Immature natural killer cell (primary cell): ENCODE results near the gene HOXA3. TPM values are rescaled to one million over a fixed set of nuclear protein-coding genes. Genes with fewer than 3 reads are reported as not detected.

Experiments
- DNase-seq, 3 donors: peaks; one replicate each; pipeline ENCODE4 v3.0.0; 2022; ENCODE audit warnings: mixed read lengths in 1 of 3
- H3K27ac Mint-ChIP-seq, 6 donors: one replicate each; pipeline ENCODE4 v1.8.0; 2020; ENCODE audit warnings: mixed read lengths in 6 of 6, mild to moderate bottlenecking in 5 of 6, inconsistent platforms in 4 of 6, moderate library complexity in 3 of 6
- H3K27me3 Mint-ChIP-seq, 3 donors: one replicate each; pipeline ENCODE4 v1.8.0; 2020 to 2021; ENCODE audit warnings: low read depth in 3 of 3, mild to moderate bottlenecking in 3 of 3, mixed read lengths in 3 of 3, moderate library complexity in 3 of 3, inconsistent platforms in 1 of 3
- H3K36me3 Mint-ChIP-seq, 3 donors: one replicate each; pipeline ENCODE4 v1.8.0; 2020; ENCODE audit warnings: mixed read lengths in 3 of 3, inconsistent platforms in 2 of 3, mild to moderate bottlenecking in 2 of 3
- H3K4me1 Mint-ChIP-seq, 2 donors: one replicate each; pipeline ENCODE4 v1.8.0; 2020; ENCODE audit warnings: inconsistent platforms in 2 of 2, mild to moderate bottlenecking in 2 of 2, mixed read lengths in 2 of 2, moderate library complexity in 1 of 2
- H3K4me3 Mint-ChIP-seq, 5 donors: one replicate each; pipeline ENCODE4 v1.8.0; 2020; ENCODE audit warnings: mild to moderate bottlenecking in 5 of 5, mixed read lengths in 5 of 5, inconsistent platforms in 3 of 5, moderate library complexity in 3 of 5
- H3K9me3 Mint-ChIP-seq, 6 donors: one replicate each; pipeline ENCODE4 v1.8.0; 2020; ENCODE audit warnings: mild to moderate bottlenecking in 6 of 6, mixed read lengths in 6 of 6, inconsistent platforms in 4 of 6, moderate library complexity in 3 of 6
- polyA plus RNA-seq, 3 donors: library from polyadenylated mRNA; unstranded; fragments of 300-500 nt; fragmentation: Illumina TruSeq; gene quantifications; one replicate each; pipeline ENCODE4 v1.2.3, GENCODE V29; 2021

HOXA3 gene
- polyA plus RNA-seq, 3 donors from 2014 or later = 0.13 TPM; not detected in 2

GRCh38 chr7:27102581-27103442, 49.6 kb downstream of the HOXA3 start, which contains the start of gene HOXA2:
Gene HOXA2, minus strand, starts transcription at chr7:27102683. Its CDS starts 183 bp downstream, at chr7:27102500.
- no peak within 1 kb of the TSS for H3K27ac Mint-ChIP-seq
- H3K4me3 Mint-ChIP-seq = peak within 1 kb of the TSS; percentile 40 to 72 (median 65)
- H3K9me3 Mint-ChIP-seq = no peaks in the 10 kb centered on the region
- H3K4me1 Mint-ChIP-seq = peaks cover 23 to 37% of the 10 kb centered on the region in 2 donors
- H3K27me3 Mint-ChIP-seq = peaks cover 15 to 21% (median 17%) of the 10 kb centered on the region in 3 donors
- H3K36me3 Mint-ChIP-seq = peaks cover 23 to 41% (median 37%) of the 10 kb centered on the region in 3 donors
- no peak for DNase-seq

GRCh38 chr7:27101957-27102580, 50.3 kb downstream of the HOXA3 start:
- Mint-ChIP-seq H3K27ac (no peak overlapping the region), H3K36me3 (peaks cover 23 to 41% (median 34%) of the 10 kb centered on the region in 3 donors), H3K4me1 (peaks cover 30 to 44% of the 10 kb centered on the region in 2 donors), H3K27me3 (peaks cover 18 to 22% (median 21%) of the 10 kb centered on the region in 3 donors), H3K4me3 (peak overlapping the region in 4 of 5 donors; percentile 40 to 72 (median 62)), H3K9me3 (no peaks in the 10 kb centered on the region)
- DNase-seq = peak in 2 of 3 donors; percentile 4 to 8

DNA sequence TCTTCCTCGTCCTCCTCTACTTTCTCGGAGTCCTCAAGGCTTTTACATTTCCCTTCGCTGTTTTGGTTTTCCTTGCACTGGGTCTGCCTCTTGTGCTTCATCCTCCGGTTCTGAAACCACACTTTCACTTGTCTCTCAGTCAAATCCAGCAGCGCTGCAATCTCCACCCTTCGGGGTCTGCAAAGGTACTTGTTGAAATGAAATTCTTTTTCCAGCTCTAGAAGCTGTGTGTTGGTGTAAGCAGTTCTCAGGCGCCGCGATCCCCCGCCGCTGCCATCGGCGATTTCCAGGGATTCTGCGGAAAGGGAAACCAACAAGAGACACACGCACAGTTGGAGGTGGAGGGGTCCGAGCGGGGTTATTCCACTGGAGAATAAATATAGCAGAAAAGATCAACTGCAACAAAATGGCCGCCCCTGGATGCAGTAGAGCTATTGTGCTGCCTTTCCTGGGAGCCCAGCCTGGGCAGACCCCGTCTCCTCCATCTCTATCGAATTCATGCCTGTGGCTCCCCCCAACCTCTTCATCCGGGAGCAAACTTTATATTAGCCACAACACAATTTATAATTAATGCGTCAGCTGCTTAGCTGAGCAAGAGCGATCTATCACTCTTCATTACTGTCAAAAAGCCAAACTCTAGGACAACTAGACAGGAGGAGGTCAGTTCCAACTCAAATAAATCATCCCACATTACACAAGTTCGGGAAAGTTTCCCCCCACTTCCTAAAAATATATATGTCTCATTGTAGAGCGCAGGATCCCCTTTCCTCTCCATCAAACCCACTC, 51.0 kb downstream of the HOXA3 start:
- H3K36me3 Mint-ChIP-seq = peaks cover 23 to 41% (median 34%) of the 10 kb centered on the region in 3 donors
- H3K9me3 Mint-ChIP-seq = no peaks in the 10 kb centered on the region
- DNase-seq = no peak
- peaks cover 32 to 47% of the 10 kb centered on the region in 2 donors for H3K4me1 Mint-ChIP-seq
- H3K27ac Mint-ChIP-seq = no peak overlapping the region
- peaks cover 18 to 23% (median 21%) of the 10 kb centered on the region in 3 donors for H3K27me3 Mint-ChIP-seq
- peak overlapping the region in 3 of 5 donors; percentile 27 to 40 (median 39) for H3K4me3 Mint-ChIP-seq

DNA sequence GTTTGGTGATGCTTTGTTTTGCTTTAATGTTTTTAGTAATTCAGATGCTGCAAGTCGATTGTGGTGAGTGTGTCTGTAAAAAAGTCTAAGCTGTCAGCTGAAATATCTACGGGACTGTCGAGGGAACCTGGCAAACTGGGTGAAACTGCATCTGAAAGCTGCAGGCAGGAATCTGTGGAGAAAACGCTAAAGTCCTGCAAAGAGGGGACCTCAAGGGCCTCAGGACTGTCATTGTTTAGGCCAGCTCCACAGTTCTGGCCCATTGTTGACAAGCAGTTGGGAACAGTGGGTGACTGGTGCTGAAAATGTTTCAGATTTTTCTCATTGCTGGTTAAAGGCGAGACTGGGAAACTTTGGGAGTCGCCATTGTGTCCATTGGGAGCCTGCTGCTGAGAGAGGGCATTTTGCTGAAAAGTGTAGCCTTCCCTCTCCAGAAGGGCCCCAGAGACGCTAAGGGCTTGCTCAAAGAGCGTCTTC, 51.7 kb downstream of the HOXA3 start:
- H3K9me3 Mint-ChIP-seq = no peaks in the 10 kb centered on the region
- H3K27ac Mint-ChIP-seq = peak overlapping the region in 1 of 6 donors; percentile 31
- H3K36me3 Mint-ChIP-seq = peaks cover 23 to 41% (median 34%) of the 10 kb centered on the region in 3 donors
- no peak for DNase-seq
- peaks cover 33 to 48% of the 10 kb centered on the region in 2 donors for H3K4me1 Mint-ChIP-seq
- H3K27me3 Mint-ChIP-seq = peaks cover 20 to 27% (median 21%) of the 10 kb centered on the region in 3 donors
- H3K4me3 Mint-ChIP-seq = no peak overlapping the region

DNA sequence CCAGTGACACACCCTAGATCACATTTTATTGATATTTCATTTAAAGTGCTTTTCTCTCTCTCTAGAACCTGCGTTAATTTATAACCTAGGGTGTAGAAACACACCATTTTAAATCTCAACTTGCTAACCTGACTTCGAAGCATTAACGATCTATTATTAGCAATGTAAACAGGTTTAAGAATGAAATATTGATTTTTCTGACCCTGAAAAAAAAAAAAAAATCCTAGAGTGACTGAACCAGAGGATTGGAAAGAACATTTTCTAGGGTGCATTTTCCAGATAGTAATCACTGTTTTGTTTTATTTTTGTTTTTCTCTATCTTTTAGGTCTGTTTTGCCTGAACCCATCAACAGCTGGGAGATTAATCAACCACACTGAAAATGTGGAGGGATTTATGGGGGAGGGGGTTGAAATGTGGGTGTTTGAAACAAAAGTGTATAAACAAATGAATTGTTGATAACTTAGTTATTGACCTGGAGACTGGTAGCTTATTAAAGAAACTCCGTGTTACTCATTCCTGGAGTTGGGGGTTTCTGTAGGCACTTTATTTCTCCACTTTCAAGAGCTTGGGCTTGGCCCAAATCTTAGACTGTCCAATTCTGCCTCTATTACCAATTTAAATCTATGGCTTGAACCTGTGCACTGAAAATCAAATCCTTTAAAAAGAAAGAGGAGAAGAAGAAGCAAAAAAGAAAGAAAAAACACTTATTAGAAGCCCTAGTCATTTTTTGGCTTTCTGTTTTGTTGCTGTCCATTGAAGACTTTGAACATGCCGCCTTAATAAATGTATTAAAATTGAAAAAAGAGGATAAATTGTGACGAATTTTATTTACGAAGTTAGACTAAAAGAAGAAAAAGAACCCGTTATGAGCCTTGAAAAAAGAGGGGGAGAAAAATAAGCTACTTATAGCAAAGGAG, 52.7 kb downstream of the HOXA3 start:
- Mint-ChIP-seq H3K27me3 (peaks cover 26 to 32% (median 26%) of the 10 kb centered on the region in 3 donors), H3K4me1 (peaks cover 42 to 58% of the 10 kb centered on the region in 2 donors), H3K9me3 (no peaks in the 10 kb centered on the region), H3K4me3 (no peak overlapping the region), H3K27ac (no peak overlapping the region), H3K36me3 (peaks cover 23 to 41% (median 34%) of the 10 kb centered on the region in 3 donors)
- no peak for DNase-seq

GRCh38 chr7:27098578-27099451, 53.6 kb downstream of the HOXA3 start:
- H3K27ac Mint-ChIP-seq = peak overlapping the region in 1 of 6 donors; percentile 35
- DNase-seq = no peak
- H3K36me3 Mint-ChIP-seq = peaks cover 23 to 39% (median 30%) of the 10 kb centered on the region in 3 donors
- H3K4me3 Mint-ChIP-seq = peak overlapping the region in 4 of 5 donors; percentile 15 to 30 (median 21)
- H3K9me3 Mint-ChIP-seq = no peaks in the 10 kb centered on the region
- peaks cover 45 to 64% of the 10 kb centered on the region in 2 donors for H3K4me1 Mint-ChIP-seq
- H3K27me3 Mint-ChIP-seq = peaks cover 25 to 29% (median 26%) of the 10 kb centered on the region in 3 donors

DNA sequence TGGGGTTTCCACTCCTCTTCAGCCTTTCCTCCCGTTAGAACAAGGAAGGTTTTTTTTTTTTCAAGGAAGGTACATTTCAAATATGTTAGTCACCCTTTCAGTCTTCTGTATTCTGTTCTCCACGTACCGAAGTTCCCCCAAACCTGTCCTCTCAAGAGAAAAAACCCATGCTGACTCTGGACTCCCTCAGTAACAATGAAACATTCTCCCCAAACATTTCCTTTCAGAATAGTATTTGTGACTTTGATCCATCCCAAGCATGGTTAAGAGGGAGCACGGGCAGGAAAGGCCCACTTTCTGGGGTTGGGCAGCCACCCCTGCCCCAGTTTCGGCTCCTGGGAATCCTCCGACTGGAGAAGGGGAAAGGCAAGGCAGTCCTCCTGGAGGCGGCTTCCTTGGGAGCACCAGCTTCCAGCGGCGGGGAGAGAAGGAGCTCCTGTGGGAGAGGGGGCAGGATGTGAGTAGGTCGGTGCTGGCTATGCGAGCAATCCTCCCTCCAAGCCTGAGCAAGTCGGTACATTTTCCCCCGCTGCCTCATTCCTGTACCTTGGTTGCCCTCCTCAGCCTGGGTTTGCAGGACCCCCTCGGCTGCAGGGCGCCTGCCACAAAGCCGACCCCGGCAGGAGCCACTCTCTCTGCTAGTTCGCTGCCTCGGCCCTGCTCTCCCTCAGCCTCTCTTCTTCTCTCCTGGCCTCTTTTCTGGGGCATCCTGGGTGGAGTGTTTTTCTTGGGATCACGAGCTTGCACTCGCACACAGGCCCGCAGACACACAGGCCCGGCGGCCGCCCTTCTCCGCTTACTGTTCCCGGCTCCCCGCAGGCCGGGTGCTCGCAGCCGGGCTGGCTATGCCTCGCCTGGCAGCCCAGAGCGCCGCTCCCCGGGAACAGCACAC, 54.5 kb downstream of the HOXA3 start:
- no peaks in the 10 kb centered on the region for H3K9me3 Mint-ChIP-seq
- no peak for DNase-seq
- H3K36me3 Mint-ChIP-seq = peaks cover 23 to 35% (median 29%) of the 10 kb centered on the region in 3 donors
- H3K27me3 Mint-ChIP-seq = peaks cover 19 to 24% (median 24%) of the 10 kb centered on the region in 3 donors
- peak overlapping the region; percentile 88 to 96 (median 91) for H3K4me3 Mint-ChIP-seq
- peak overlapping the region in 2 of 6 donors; percentile 57 to 72 for H3K27ac Mint-ChIP-seq
- H3K4me1 Mint-ChIP-seq = peaks cover 44 to 64% of the 10 kb centered on the region in 2 donors

DNA sequence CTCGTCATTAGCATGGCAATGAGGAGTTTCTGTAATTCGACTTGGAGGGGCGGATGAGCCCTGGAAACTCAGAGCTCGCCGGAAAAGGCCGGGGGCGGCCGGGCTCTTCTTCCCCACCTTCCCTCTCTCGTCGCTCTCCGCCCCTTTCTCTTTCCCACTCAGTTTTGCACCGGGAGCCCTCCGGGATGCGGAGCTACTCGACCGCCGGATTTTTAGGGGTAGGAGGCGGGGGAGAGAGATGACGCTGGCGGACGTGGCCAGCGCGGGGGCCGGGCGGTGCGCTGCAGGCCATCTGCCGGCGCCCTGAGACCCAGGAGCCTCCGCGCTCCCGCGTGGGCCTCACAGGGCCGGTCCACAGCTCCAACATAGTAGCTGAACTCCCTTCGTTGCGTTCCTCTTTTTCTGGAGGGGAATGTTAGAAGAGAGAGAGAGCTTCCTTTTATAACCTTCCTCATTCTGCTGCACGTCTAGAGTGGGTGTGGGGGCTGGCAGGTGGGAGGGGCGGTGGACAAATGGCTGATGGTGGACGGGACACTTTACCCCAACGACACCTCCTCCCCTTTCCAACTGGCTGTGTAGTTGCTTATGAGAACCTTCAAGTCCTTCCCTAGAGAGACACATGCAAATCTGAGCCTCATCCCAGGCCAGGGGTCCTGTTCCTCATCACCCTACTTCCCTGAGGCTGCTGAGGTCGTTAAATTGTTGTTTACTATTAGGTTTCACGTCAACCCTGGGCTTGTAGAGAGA, 55.4 kb downstream of the HOXA3 start:
- H3K4me3 Mint-ChIP-seq = peak overlapping the region; percentile 88 to 96 (median 91)
- H3K9me3 Mint-ChIP-seq = no peaks in the 10 kb centered on the region
- H3K36me3 Mint-ChIP-seq = peaks cover 23 to 31% (median 29%) of the 10 kb centered on the region in 3 donors
- H3K27ac Mint-ChIP-seq = peak overlapping the region; percentile 65 to 88 (median 76)
- peak; percentile 17 to 22 (median 17) for DNase-seq
- H3K4me1 Mint-ChIP-seq = peaks cover 36 to 55% of the 10 kb centered on the region in 2 donors
- H3K27me3 Mint-ChIP-seq = peaks cover 12 to 19% (median 17%) of the 10 kb centered on the region in 3 donors

DNA sequence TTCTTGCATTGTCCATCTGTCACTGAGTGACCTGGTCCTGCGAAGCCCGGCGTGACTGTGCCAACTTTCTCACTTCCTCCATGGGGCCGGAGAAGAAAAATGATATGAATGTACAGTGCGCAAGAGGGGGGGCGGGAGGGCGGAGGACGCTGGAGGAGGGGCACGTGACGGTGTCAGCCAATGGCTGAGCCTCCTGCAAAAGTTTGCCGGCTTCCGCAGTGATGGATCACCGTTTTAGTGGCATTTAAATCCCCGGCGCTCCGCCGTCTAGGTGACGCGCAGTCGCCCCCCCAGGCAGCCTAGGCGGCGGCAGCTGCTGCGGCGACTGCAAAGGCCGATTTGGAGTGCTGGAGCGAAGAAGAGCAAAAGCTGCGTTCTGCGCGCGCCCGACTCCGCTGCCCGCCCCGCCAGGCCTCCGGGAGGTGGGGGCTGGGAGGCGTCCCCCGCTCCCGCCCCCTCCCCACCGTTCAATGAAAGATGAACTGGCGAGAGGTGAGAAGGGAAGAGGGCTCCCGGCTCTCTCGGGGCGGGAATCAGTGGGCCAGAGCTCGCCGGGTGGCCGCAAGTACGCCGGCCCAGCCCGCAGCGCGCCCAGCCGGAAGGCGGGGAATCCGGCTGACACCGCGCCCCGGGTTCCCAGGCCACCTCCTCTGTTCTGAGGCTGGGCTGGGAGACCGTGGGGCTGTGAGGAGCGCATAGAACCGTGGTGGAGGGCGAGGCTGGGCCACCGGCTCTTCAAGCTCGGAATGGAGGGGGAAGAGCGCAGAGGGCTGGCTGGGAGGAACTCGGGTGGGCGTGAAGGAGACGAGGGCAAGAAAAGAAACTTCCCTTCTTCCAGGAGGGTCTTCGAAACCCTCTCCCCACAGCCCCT, 56.3 kb downstream of the HOXA3 start, which contains the start of gene HOXA1:
HOXA1 (minus strand) TSS at position 104 of the 871 bp plus-strand sequence; CDS start at position 16, 88 bp downstream.
- peak; percentile 77 to 83 (median 80) for DNase-seq
- Mint-ChIP-seq H3K27ac (peak within 1 kb of the TSS; percentile 72 to 89 (median 86)), H3K9me3 (no peaks in the 10 kb centered on the region), H3K36me3 (peaks cover 18 to 24% (median 22%) of the 10 kb centered on the region in 3 donors), H3K27me3 (peaks cover 6 to 19% (median 17%) of the 10 kb centered on the region in 3 donors), H3K4me1 (peaks cover 31 to 48% of the 10 kb centered on the region in 2 donors), H3K4me3 (peak within 1 kb of the TSS; percentile 91 to 97 (median 94))
